Panc1 (cell line): ENCODE results near the gene CENPP. TPM values are rescaled to one million over a fixed set of nuclear protein-coding genes. Genes with fewer than 3 reads are reported as not detected.

ENCODE experiments used
- ATAC-seq: fragments of 200-7000 bp; cut with Tn5 transposase; 2 replicates; pipeline ENCODE4 v1.9.1; 2020; ENCODE audit warnings: mild to moderate bottlenecking, moderate library complexity
- BruUV-seq: library from RNA; stranded (reverse); fragments of 400-500 nt; replicated peaks from 2 replicates; lab custom pipeline; 2021; lab: Mats Ljungman, UMichigan
- CTCF ChIA-PET: fragments of 300-600 bp; sonication (Branson Sonifier 250); formaldehyde crosslinking; loops from one replicate; lab custom pipeline; 2022; ENCODE audit warnings: antibody characterized with exemption; lab: Charles Lee
- POLR2A ChIA-PET: fragments of 300-600 bp; sonication (Branson Sonifier 250); formaldehyde crosslinking; loops from one replicate; lab custom pipeline; 2022; ENCODE audit warnings: antibody characterized with exemption; lab: Charles Lee
- DNase-seq: peaks from one replicate; pipeline ENCODE4 v3.0.0-alpha.2; 2010; ENCODE audit warnings: low read depth, low spot score
- H3K27ac ChIP-seq: 2 replicates; pipeline ENCODE4 v1.5.1; 2011; ENCODE audit warnings: mild to moderate bottlenecking, low read length, inconsistent platforms
- H3K27me3 ChIP-seq: fragments of 200-500 bp; sonication (Bioruptor generic); 2 replicates; pipeline ENCODE4 v1.6.0; 2014; ENCODE audit warnings: low read length, inconsistent platforms; ENCODE audit not compliant: control insufficient read depth, insufficient read depth
- H3K36me3 ChIP-seq: fragments of 200-500 bp; sonication (Bioruptor generic); 2 replicates; pipeline ENCODE4 v1.5.1; 2014; ENCODE audit warnings: inconsistent platforms, mild to moderate bottlenecking, low read length, moderate library complexity; ENCODE audit not compliant: control insufficient read depth, insufficient read depth
- H3K4me1 ChIP-seq: 2 replicates; pipeline ENCODE4 v1.5.1; 2011; ENCODE audit warnings: inconsistent platforms, mild to moderate bottlenecking, low read length, moderate library complexity; ENCODE audit not compliant: control insufficient read depth, insufficient read depth
- H3K4me3 ChIP-seq, 2 experiments: 2 replicates each; pipeline ENCODE4 v1.5.1; 2011 to 2012; ENCODE audit warnings: low read depth in 2 of 2, low read length in 2 of 2, mild to moderate bottlenecking in 2 of 2, inconsistent platforms in 1 of 2, moderate library complexity in 1 of 2
- H3K9me3 ChIP-seq: fragments of 200-500 bp; sonication (Bioruptor generic); 2 replicates; pipeline ENCODE4 v1.5.1; 2014; ENCODE audit warnings: low read depth, mild to moderate bottlenecking, inconsistent platforms, low read length, moderate library complexity; ENCODE audit not compliant: control insufficient read depth, insufficient read depth
- POLR2AphosphoS5 ChIP-seq: IDR thresholded peaks from 2 replicates; pipeline ENCODE4 v1.6.1; 2012; ENCODE audit warnings: mild to moderate bottlenecking, low read depth, low read length, moderate library complexity
- SIN3A ChIP-seq: IDR thresholded peaks from 2 replicates; pipeline ENCODE4 v1.6.1; 2012; ENCODE audit warnings: low read depth, mild to moderate bottlenecking, low read length, moderate library complexity, borderline replicate concordance; ENCODE audit not compliant: insufficient read depth
- TCF7L2 ChIP-seq: IDR thresholded peaks from 2 replicates; pipeline ENCODE4 v1.6.1; 2011; ENCODE audit warnings: mild to moderate bottlenecking, low read depth, low read length, inconsistent platforms
- in situ Hi-C: cut with HindIII; loops from 2 replicates; pipeline ENCODE4 v1.10.0; 2016; ENCODE audit warnings: low sequenced_read_pairs, low pct_unique_long_range_greater_than_20kb
- intact Hi-C: fragments of 100-400 bp; cut with micrococcal nuclease; formaldehyde crosslinking; loops from one replicate; pipeline ENCODE4 v1.10.0; 2022; ENCODE audit not compliant: unreplicated experiment
- total RNA-seq: library from RNA; stranded (reverse); gene quantifications from one replicate; pipeline ENCODE4 v1.2.1, GENCODE V29; 2021; ENCODE audit not compliant: unreplicated experiment
- TF ChIP-seq, protein P1 (sequence below): fragments of 450-650 bp; IDR thresholded peaks from 2 replicates; pipeline ENCODE4 v1.5.1; 2017; ENCODE audit warnings: mild to moderate bottlenecking
- TF ChIP-seq, protein P2 (sequence below), 2 experiments: IDR thresholded peaks; 2 replicates each; pipeline ENCODE4 v1.6.1; 2011 to 2012; ENCODE audit warnings: low read depth in 2 of 2, control low read depth in 1 of 2, low read length in 1 of 2, mild to moderate bottlenecking in 1 of 2, moderate library complexity in 1 of 2; ENCODE audit not compliant: insufficient read depth in 1 of 2

The CENPP gene
- total RNA-seq, 1 experiment from 2014 or later = 6.7 TPM

GRCh38 chr9:92385953-92386352 is 60.2 kb downstream of the CENPP start:
- Histone ChIP-seq H3K27ac (no peak overlapping the region), H3K9me3 (no peaks in the 10 kb centered on the region), H3K27me3 (no peaks in the 10 kb centered on the region), H3K4me1 (no peaks in the 10 kb centered on the region), H3K4me3 (no peak overlapping the region), H3K36me3 (no peaks in the 10 kb centered on the region)
- ATAC-seq (no peak), DNase-seq (no peak)
- ChIA-PET POLR2A (no interaction called here), CTCF (no interaction called here)
- BruUV-seq = no TSS peak
- in situ Hi-C loops = no loop called here
- intact Hi-C loops = no loop called here
- TF ChIP-seq SIN3A (no peak), TCF7L2 (no peak), POLR2AphosphoS5 (no peak)
- TF ChIP-seq, protein P1, sequence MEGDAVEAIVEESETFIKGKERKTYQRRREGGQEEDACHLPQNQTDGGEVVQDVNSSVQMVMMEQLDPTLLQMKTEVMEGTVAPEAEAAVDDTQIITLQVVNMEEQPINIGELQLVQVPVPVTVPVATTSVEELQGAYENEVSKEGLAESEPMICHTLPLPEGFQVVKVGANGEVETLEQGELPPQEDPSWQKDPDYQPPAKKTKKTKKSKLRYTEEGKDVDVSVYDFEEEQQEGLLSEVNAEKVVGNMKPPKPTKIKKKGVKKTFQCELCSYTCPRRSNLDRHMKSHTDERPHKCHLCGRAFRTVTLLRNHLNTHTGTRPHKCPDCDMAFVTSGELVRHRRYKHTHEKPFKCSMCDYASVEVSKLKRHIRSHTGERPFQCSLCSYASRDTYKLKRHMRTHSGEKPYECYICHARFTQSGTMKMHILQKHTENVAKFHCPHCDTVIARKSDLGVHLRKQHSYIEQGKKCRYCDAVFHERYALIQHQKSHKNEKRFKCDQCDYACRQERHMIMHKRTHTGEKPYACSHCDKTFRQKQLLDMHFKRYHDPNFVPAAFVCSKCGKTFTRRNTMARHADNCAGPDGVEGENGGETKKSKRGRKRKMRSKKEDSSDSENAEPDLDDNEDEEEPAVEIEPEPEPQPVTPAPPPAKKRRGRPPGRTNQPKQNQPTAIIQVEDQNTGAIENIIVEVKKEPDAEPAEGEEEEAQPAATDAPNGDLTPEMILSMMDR = no peak
- TF ChIP-seq, protein P2, sequence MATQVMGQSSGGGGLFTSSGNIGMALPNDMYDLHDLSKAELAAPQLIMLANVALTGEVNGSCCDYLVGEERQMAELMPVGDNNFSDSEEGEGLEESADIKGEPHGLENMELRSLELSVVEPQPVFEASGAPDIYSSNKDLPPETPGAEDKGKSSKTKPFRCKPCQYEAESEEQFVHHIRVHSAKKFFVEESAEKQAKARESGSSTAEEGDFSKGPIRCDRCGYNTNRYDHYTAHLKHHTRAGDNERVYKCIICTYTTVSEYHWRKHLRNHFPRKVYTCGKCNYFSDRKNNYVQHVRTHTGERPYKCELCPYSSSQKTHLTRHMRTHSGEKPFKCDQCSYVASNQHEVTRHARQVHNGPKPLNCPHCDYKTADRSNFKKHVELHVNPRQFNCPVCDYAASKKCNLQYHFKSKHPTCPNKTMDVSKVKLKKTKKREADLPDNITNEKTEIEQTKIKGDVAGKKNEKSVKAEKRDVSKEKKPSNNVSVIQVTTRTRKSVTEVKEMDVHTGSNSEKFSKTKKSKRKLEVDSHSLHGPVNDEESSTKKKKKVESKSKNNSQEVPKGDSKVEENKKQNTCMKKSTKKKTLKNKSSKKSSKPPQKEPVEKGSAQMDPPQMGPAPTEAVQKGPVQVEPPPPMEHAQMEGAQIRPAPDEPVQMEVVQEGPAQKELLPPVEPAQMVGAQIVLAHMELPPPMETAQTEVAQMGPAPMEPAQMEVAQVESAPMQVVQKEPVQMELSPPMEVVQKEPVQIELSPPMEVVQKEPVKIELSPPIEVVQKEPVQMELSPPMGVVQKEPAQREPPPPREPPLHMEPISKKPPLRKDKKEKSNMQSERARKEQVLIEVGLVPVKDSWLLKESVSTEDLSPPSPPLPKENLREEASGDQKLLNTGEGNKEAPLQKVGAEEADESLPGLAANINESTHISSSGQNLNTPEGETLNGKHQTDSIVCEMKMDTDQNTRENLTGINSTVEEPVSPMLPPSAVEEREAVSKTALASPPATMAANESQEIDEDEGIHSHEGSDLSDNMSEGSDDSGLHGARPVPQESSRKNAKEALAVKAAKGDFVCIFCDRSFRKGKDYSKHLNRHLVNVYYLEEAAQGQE (IDR thresholded peaks at IDR 0.05; ENCODE audit: insufficient read depth in 1 of 2, low read depth in 2 of 2, low read length in 1 of 2) = no peak

- no peak overlapping the region for H3K27ac ChIP-seq
- TF ChIP-seq, protein P1 = no peak
- no peak for TF ChIP-seq TCF7L2
- H3K27me3 ChIP-seq = no peaks in the 10 kb centered on the region
- H3K4me3 ChIP-seq = no peak overlapping the region
- H3K9me3 ChIP-seq = no peaks in the 10 kb centered on the region
- ChIA-PET CTCF (no interaction called here), POLR2A (no interaction called here)
- BruUV-seq = no TSS peak
- intact Hi-C loops (no loop called here), in situ Hi-C loops (no loop called here)
- H3K4me1 ChIP-seq = no peaks in the 10 kb centered on the region
- ATAC-seq = no peak
- no peak for DNase-seq
- H3K36me3 ChIP-seq = no peaks in the 10 kb centered on the region
Observed at GRCh38 chr9:92392690-92393089, 66.9 kb downstream of the CENPP start.
